GM21619 (cell line): ENCODE results near the gene ASL.
"Not testable (repeated sequence)": the region's sequence is repeated elsewhere in the genome, so short reads cannot be mapped to it uniquely, and the experiment has no call there.

Experiments
- ATAC-seq: cut with Tn5 transposase; IDR thresholded peaks from one replicate; pipeline ENCODE4 v1.9.1; 2021; ENCODE audit not compliant: unreplicated experiment

ASL gene

GRCh38 chr7:66116680-66117420 is 41.2 kb downstream of the ASL start:
- not testable (repeated sequence) for ATAC-seq

GRCh38 chr7:66118603-66119002 is 43.0 kb downstream of the ASL start:
- no peak for ATAC-seq

- no peak for ATAC-seq
Observed at GRCh38 chr7:66119245-66119850, 43.7 kb downstream of the ASL start.

GRCh38 chr7:66123175-66123528 is 47.5 kb downstream of the ASL start:
- no peak for ATAC-seq

- ATAC-seq, result not testable (repeated sequence)
Observed at GRCh38 chr7:66124569-66124861, 48.9 kb downstream of the ASL start.

DNA sequence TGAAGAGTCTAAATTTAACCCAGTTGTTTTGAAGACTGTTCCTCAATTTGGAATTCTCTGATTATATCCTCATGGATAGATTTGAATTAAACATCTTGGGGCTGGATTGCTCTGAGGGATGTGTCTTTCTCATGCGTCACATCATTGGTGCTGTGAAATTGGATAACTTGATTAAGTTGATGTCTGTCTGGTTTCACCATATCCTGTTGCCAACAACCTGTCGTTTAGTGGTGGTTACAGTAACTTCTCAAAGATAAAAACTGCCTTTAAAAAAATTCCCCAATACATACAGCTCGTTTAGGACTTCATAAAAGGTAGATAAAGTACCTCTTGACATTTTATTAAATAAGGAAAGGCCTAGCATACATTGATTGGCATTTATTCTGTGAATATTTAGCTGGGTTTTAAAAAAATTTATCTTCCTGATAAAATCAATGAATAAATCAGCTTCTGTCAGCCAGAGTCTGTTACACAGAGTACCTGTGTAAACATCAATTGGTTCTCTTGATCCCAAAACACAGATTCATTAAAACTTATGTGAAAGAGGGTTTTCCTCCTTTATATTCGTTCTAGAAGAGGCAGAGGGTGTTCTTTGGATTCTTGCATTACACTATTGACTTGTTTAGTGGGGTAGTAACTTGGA is 49.6 kb downstream of the ASL start:
- no peak for ATAC-seq

DNA sequence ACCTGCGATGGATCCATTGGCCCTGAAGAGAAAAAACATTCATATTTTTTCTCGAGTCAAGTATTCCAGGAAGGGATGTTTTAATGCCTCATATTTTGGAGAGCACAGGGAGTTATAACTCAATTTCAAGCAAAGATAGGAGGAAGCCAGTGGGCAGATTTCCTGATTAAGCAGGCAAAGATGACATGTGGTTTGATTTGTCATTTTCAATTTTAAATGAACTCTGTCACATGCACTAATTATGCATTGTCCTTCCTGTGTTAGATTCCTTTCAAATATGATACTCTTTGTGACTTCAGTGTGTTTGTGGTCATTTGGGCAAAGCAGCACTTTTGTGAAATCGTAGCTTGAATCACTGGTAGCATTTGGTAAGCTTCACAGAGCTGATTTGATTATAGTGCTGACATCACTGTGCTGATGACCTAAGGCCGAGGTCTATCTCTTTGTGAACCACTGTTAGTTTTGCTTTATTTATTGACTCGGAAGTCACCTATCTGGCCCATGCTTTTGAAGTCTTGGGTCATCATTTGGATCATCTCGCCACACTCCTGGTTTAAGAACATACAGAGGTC is 50.2 kb downstream of the ASL start:
- not testable (repeated sequence) for ATAC-seq

GRCh38 chr7:66127172-66127571 is 51.6 kb downstream of the ASL start:
- ATAC-seq, result not testable (repeated sequence)

DNA sequence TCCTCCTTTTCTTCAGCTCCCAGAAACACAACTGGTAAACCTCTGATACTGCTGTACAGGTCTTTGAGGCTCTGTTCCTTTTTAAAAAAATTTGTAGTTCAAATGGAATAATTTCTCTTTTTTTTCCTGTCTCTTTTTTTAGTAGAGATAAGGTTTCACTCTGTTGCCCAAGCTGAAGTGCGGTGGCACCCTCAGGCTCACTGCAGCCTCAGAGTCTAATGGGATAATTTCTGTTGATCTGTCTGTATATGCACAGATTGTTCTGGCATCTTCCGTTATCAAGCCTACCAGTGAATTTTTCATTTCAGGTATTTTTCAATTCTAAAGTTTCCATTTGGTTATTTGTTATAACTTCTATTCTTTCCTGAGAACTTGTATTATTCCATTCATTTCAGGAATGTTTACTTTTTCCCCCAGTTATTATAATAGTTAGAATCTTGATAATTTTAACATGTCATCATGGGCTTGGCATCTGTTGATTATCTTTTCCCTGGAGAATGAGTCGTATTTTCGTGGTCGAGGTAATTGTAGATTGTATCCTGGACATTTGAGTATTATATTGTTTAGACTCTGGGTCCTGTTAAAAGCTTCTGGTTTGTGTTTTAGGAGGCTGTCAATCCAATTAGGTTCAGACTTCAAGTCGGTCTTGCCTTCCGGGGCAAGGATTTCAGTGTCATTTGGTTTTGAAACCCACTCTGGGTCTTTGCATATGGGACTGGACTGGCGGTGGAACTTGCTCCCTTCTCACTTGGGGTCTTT is 63.6 kb downstream of the ASL start:
- no peak for ATAC-seq

GRCh38 chr7:66140924-66141323 is 65.3 kb downstream of the ASL start:
- ATAC-seq, result no peak

DNA sequence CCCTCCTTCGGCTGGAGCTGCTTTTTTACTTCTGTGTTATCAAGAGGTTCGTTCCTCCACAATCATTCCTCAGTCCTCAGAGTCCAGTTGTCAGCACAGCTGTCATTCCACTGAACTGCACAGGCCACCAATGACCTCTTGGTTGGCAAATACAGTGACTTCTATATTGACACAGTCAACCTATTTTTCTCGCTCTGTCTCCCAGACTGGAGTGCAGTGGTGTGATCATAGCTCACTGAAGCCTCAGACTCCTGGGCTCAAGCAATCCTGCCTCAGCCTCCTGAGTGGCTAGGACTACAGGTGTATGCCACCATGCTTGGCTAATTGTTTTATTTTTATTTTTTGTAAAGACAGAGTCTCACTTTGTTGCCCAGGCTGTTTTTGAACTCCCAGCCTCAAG is 66.7 kb downstream of the ASL start:
- no peak for ATAC-seq

DNA sequence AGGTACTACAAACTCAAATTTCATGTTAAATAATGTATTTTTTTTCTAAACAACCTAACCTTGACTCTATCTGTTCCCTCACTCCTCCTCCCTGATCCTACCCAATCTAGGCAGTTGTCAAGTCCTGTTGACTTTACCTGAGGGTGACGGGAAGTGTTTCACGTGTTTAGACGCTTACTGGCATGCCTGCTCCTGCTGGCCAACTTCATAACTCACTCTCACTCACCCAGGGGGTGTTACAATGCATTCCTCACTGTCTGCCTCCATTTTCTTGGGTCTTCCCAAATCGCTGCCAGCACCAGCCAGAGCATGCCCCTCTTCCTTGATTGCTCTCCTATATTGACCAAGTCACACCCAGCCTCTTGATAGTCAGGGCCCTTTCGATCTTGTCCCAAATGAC is 67.4 kb downstream of the ASL start:
- no peak for ATAC-seq
